Natural killer cell (primary cell): ENCODE data around the gene IRS2. TPM values are rescaled to one million over a fixed set of nuclear protein-coding genes. Genes with fewer than 3 reads are reported as not detected.

Source experiments
- ATAC-seq, 3 donors: fragments of 150-1000 bp in 2 of 3; fragments of 200-7000 bp in 1 of 3; cut with Tn5 transposase; 1 replicate in 1 of 3; 2 replicates in 2 of 3; pipeline ENCODE4 v1.10.0; 2021; ENCODE audit warnings: mild to moderate bottlenecking in 2 of 3, moderate library complexity in 2 of 3
- DNase-seq, 2 donors: peaks; one replicate each; pipeline versions ENCODE4 v3.0.0 to v3.0.0-alpha.2; 2013 to 2021; ENCODE audit warnings: mixed read lengths in 1 of 2
- H3K27ac ChIP-seq: one replicate; pipeline ENCODE4 v1.5.1; 2013; ENCODE audit warnings: mild to moderate bottlenecking, low read length
- H3K27me3 ChIP-seq: one replicate; pipeline ENCODE4 v1.6.1; 2013; ENCODE audit warnings: low read length; ENCODE audit not compliant: control insufficient read depth, insufficient read depth
- H3K36me3 ChIP-seq: one replicate; pipeline ENCODE4 v1.6.1; 2013; ENCODE audit warnings: low read length; ENCODE audit not compliant: control insufficient read depth, insufficient read depth
- H3K4me1 ChIP-seq: one replicate; pipeline ENCODE4 v1.6.1; 2013; ENCODE audit warnings: low read length; ENCODE audit not compliant: control insufficient read depth, insufficient read depth
- H3K4me3 ChIP-seq: one replicate; pipeline ENCODE4 v1.5.1; 2013; ENCODE audit warnings: low read length
- H3K9me3 ChIP-seq: one replicate; pipeline ENCODE4 v1.6.1; 2013; ENCODE audit warnings: low read length; ENCODE audit not compliant: control insufficient read depth, insufficient read depth
- H3K27ac Mint-ChIP-seq, 2 donors: one replicate each; pipeline ENCODE4 v1.8.0; 2022; ENCODE audit warnings: mild to moderate bottlenecking in 2 of 2, mixed read lengths in 2 of 2, moderate library complexity in 1 of 2
- H3K27me3 Mint-ChIP-seq, 2 donors: one replicate each; pipeline ENCODE4 v1.8.0; 2022; ENCODE audit warnings: low read depth in 2 of 2, mixed read lengths in 2 of 2
- H3K36me3 Mint-ChIP-seq: one replicate; pipeline ENCODE4 v1.8.0; 2022; ENCODE audit warnings: mixed read lengths
- H3K4me1 Mint-ChIP-seq, 2 donors: one replicate each; pipeline ENCODE4 v1.8.0; 2022; ENCODE audit warnings: mixed read lengths in 2 of 2
- H3K4me3 Mint-ChIP-seq: one replicate; pipeline ENCODE4 v1.8.0; 2022; ENCODE audit warnings: mild to moderate bottlenecking, moderate library complexity, mixed read lengths
- H3K9me3 Mint-ChIP-seq, 2 donors: one replicate each; pipeline ENCODE4 v1.8.0; 2022; ENCODE audit warnings: mixed read lengths in 2 of 2
- CTCF ChIP-seq: fragments of 200-600 bp; IDR thresholded peaks from one replicate; pipeline ENCODE4 v1.8.0; 2022; ENCODE audit warnings: antibody characterized with exemption
- WGBS: methylation state at CpG from one replicate; pipeline ENCODE4 v1.1.7; 2013; ENCODE audit warnings: missing lambda C conversion rate; ENCODE audit not compliant: insufficient coverage; 5-methylcytosine and 5-hydroxymethylcytosine counted together
- intact Hi-C: fragments of 100-400 bp; cut with micrococcal nuclease; formaldehyde crosslinking; loops from one replicate; pipeline ENCODE4 v1.14.2; 2022
- total RNA-seq, 4 donors: library from RNA; stranded (reverse); fragments of 120-200 nt in 1 of 4; gene quantifications; one replicate each; pipeline versions ENCODE4 v1.2.3 to v1.2.4, GENCODE V29; 2013 to 2022

The IRS2 gene
- total RNA-seq, 3 donors from 2014 or later (not counting 1 experiment from before 2014, with no cell fraction given) = 39.8 to 79.1 (median 60.9) TPM

- no peak overlapping the region for H3K4me3 Mint-ChIP-seq
- H3K4me1 Mint-ChIP-seq = peaks cover 36 to 50% of the 10 kb centered on the region in 2 donors
- intact Hi-C loops = no loop called here
- DNase-seq = peak in 1 of 2 donors; percentile 50
- H3K27me3 Mint-ChIP-seq = no peaks in the 10 kb centered on the region
- no peaks in the 10 kb centered on the region for H3K36me3 Mint-ChIP-seq
- Histone ChIP-seq H3K4me3 (no peak overlapping the region), H3K4me1 (peaks cover 6% of the 10 kb centered on the region), H3K36me3 (no peaks in the 10 kb centered on the region), H3K27me3 (no peaks in the 10 kb centered on the region), H3K9me3 (no peaks in the 10 kb centered on the region), H3K27ac (no peak overlapping the region)
- peak in 2 of 3 donors; percentile 56 to 59 for ATAC-seq
- no peaks in the 10 kb centered on the region for H3K9me3 Mint-ChIP-seq
- no peak for TF ChIP-seq CTCF
- 51% methylated on average over 10 of the region's 10 CpGs for WGBS
- H3K27ac Mint-ChIP-seq = peak overlapping the region in 1 of 2 donors; percentile 18
Observed at GRCh38 chr13:109764470-109765291, 21.7 kb downstream of the IRS2 start.

- Mint-ChIP-seq H3K4me1 (peaks cover 34 to 51% of the 10 kb centered on the region in 2 donors), H3K4me3 (no peak overlapping the region), H3K36me3 (no peaks in the 10 kb centered on the region), H3K27ac (no peak overlapping the region), H3K27me3 (no peaks in the 10 kb centered on the region), H3K9me3 (no peaks in the 10 kb centered on the region)
- WGBS = 76% methylated on average over 7 of the region's 7 CpGs
- no peak for TF ChIP-seq CTCF
- H3K4me3 ChIP-seq = no peak overlapping the region
- ATAC-seq (no peak), DNase-seq (no peak)
- no peak overlapping the region for H3K27ac ChIP-seq
- no peaks in the 10 kb centered on the region for H3K9me3 ChIP-seq
- no peaks in the 10 kb centered on the region for H3K36me3 ChIP-seq
- intact Hi-C loops = no loop called here
- peaks cover 13% of the 10 kb centered on the region for H3K4me1 ChIP-seq
- no peaks in the 10 kb centered on the region for H3K27me3 ChIP-seq
Observed at GRCh38 chr13:109764045-109764444, 22.3 kb downstream of the IRS2 start.

- Histone ChIP-seq H3K27me3 (no peaks in the 10 kb centered on the region), H3K9me3 (no peaks in the 10 kb centered on the region), H3K4me1 (peaks cover 16% of the 10 kb centered on the region), H3K36me3 (no peaks in the 10 kb centered on the region), H3K27ac (no peak overlapping the region), H3K4me3 (no peak overlapping the region)
- H3K9me3 Mint-ChIP-seq = no peaks in the 10 kb centered on the region
- H3K27me3 Mint-ChIP-seq = no peaks in the 10 kb centered on the region
- DNase-seq (no peak), ATAC-seq (no peak)
- no peaks in the 10 kb centered on the region for H3K36me3 Mint-ChIP-seq
- no peak overlapping the region for H3K27ac Mint-ChIP-seq
- H3K4me1 Mint-ChIP-seq = peaks cover 45 to 58% of the 10 kb centered on the region in 2 donors
- intact Hi-C loops = no loop called here
- WGBS = 92% methylated on average over 5 of the region's 6 CpGs
- TF ChIP-seq CTCF = no peak
- no peak overlapping the region for H3K4me3 Mint-ChIP-seq
Observed at GRCh38 chr13:109762791-109763190, 23.6 kb downstream of the IRS2 start.
